ENCODE results near the gene NRIP1. TPM values are rescaled to one million over a fixed set of nuclear protein-coding genes. Genes with fewer than 3 reads are reported as not detected.
A peak's percentile ranks its signal among the peaks of the same experiment; 100 is the strongest.
"Not testable (repeated sequence)": the region's sequence is repeated elsewhere in the genome, so short reads cannot be mapped to it uniquely, and the experiment has no call there.

The NRIP1 gene
- total RNA-seq, 2 donors from 2014 or later = 49.5 to 89.3 TPM

DNA sequence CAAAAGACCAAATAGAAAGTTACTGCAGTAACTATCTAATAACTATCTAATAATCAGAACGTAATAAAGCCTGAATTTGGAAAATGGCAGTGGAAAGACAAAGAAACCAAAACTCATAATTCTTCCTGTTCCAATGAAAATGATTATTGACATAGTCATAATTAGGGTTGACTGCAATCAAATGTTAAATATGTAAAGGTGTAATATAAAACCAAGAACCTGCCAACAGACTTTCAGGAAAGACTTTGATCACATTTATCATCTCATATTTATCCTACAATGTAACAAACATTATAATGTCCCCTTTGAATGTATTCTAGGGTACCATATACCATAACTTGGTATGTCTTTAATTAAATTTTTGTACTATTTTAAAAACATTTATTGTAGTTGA, 26.9 kb downstream of the NRIP1 start:
- intact Hi-C loops (cut with DNase I) = no loop called here
- no peak overlapping the region for H3K4me3 ChIP-seq
- H3K27me3 ChIP-seq = no peaks in the 10 kb centered on the region
- H3K9me3 ChIP-seq = no peaks in the 10 kb centered on the region
- no peaks in the 10 kb centered on the region for H3K36me3 ChIP-seq
- no peak for DNase-seq
- no peak overlapping the region for H3K9ac ChIP-seq (ENCODE audit: low read depth in 2 of 2, low read length in 2 of 2)
- peak overlapping the region; percentile 22 for H3K27ac ChIP-seq
- H3K4me1 ChIP-seq = no peaks in the 10 kb centered on the region
- TF ChIP-seq CTCF (IDR thresholded peaks at IDR 0.05) = no peak

GRCh38 chr21:15037095-15037899, 27.5 kb downstream of the NRIP1 start:
- no peak for DNase-seq
- peak overlapping the region; percentile 22 for H3K27ac ChIP-seq

GRCh38 chr21:15036189-15036588, 28.6 kb downstream of the NRIP1 start:
- no peak overlapping the region for H3K4me3 ChIP-seq
- intact Hi-C loops (cut with DNase I) = no loop called here
- H3K36me3 ChIP-seq = no peaks in the 10 kb centered on the region
- H3K4me1 ChIP-seq = no peaks in the 10 kb centered on the region
- DNase-seq = no peak
- H3K27ac ChIP-seq = no peak overlapping the region
- no peaks in the 10 kb centered on the region for H3K27me3 ChIP-seq
- H3K9me3 ChIP-seq = no peaks in the 10 kb centered on the region
- H3K9ac ChIP-seq (ENCODE audit: low read depth in 2 of 2, low read length in 2 of 2) = no peak overlapping the region
- TF ChIP-seq CTCF (IDR thresholded peaks at IDR 0.05) = no peak

More at GRCh38 chr21:15037095-15037899, 27.5 kb downstream of the NRIP1 start:
- TF ChIP-seq CTCF (IDR thresholded peaks at IDR 0.05) = no peak
- intact Hi-C loops (cut with DNase I) = no loop called here
- Histone ChIP-seq H3K36me3 (no peaks in the 10 kb centered on the region), H3K9me3 (no peaks in the 10 kb centered on the region), H3K9ac (ENCODE audit: low read depth in 2 of 2, low read length in 2 of 2) (no peak overlapping the region), H3K4me3 (no peak overlapping the region), H3K27me3 (no peaks in the 10 kb centered on the region), H3K4me1 (no peaks in the 10 kb centered on the region)

DNA sequence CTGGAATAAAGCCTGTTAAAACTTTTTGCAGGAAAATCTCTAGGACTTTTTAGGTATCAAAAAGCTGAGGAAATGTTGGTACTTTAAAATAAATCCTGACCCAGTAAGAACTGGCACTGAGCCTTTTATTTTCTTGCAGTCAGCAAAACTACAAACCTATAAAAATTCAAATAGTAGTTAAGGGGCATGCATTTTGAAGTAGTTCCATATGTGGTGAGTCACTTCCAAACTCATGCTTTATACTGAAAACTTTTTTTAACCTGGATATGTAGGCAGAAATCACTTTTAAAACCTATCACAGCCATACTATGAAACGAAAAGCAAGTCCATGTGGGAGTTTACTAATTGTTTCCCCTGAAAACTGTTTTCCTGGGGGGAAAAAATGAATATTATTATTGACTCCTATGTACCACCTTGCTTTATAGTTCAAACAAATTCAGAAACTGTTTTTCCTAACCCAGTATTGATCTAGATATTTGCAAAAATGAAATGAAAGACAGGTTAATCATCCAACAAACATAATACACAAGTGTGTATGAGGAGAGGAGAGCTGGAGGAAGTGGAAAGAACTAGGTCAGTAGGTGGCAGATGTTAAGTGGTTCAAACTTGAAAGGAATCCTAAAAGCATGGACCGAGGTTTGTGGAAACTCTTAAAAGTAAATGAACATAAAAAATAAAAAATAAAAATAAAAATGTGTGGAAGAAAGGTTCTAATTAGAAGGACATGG, 30.5 kb downstream of the NRIP1 start:
- no peak overlapping the region for H3K4me3 ChIP-seq
- DNase-seq = no peak
- TF ChIP-seq CTCF (IDR thresholded peaks at IDR 0.05) = no peak
- H3K36me3 ChIP-seq = no peaks in the 10 kb centered on the region
- no peak overlapping the region for H3K9ac ChIP-seq (ENCODE audit: low read depth in 2 of 2, low read length in 2 of 2)
- H3K9me3 ChIP-seq = no peaks in the 10 kb centered on the region
- intact Hi-C loops (cut with DNase I) = no loop called here
- H3K27me3 ChIP-seq = no peaks in the 10 kb centered on the region
- no peak overlapping the region for H3K27ac ChIP-seq
- H3K4me1 ChIP-seq = no peaks in the 10 kb centered on the region

DNA sequence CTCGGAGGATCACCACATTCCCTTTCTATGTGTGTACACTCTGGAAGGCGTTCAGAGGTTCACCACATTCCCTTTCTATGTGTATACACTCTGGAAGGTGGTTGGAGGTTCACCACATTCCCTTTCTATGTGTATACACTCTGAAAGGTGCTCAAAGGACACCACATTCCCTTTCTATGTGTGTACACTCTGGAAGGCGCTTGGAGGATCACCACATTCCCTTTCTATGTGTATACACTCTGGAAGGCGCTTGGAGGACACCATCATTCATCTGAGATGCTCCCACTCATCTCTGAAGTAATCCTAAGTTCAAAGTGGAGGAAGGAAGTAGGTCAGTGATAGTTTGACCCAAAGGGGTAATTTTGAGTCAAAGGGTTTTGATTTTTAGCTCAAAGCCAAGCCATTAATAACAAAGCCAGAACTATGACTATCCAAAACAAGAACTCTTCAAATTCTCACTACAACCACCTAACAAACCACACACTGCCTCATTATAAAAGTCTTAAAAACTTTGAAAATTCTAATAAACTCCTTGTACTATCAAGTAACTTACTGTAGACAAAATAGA, 32.9 kb downstream of the NRIP1 start:
- Histone ChIP-seq H3K4me3 (no peak overlapping the region), H3K4me1 (no peaks in the 10 kb centered on the region), H3K27ac (no peak overlapping the region), H3K9ac (ENCODE audit: low read depth in 2 of 2, low read length in 2 of 2) (no peak overlapping the region), H3K36me3 (no peaks in the 10 kb centered on the region), H3K27me3 (no peaks in the 10 kb centered on the region), H3K9me3 (no peaks in the 10 kb centered on the region)
- intact Hi-C loops (cut with DNase I) = no loop called here
- DNase-seq = no peak
- no peak for TF ChIP-seq CTCF (IDR thresholded peaks at IDR 0.05)

GRCh38 chr21:15031362-15031761, 33.4 kb downstream of the NRIP1 start:
- H3K9me3 ChIP-seq; H3K4me3 ChIP-seq; H3K27ac ChIP-seq; DNase-seq; intact Hi-C loops (cut with DNase I); H3K4me1 ChIP-seq; H3K27me3 ChIP-seq; H3K36me3 ChIP-seq; H3K9ac ChIP-seq (ENCODE audit: low read depth in 2 of 2, low read length in 2 of 2): not testable (repeated sequence)

GRCh38 chr21:15030861-15031260, 33.9 kb downstream of the NRIP1 start:
- H3K4me3 ChIP-seq; intact Hi-C loops (cut with DNase I): not testable (repeated sequence)

More at GRCh38 chr21:15030861-15031260, 33.9 kb downstream of the NRIP1 start:
- H3K36me3 ChIP-seq; DNase-seq; H3K4me1 ChIP-seq; H3K9me3 ChIP-seq; H3K27ac ChIP-seq; H3K9ac ChIP-seq (ENCODE audit: low read depth in 2 of 2, low read length in 2 of 2); H3K27me3 ChIP-seq: not testable (repeated sequence)

Data from colonic mucosa (tissue), 4 donors.